D721Med (cell line): ENCODE measurements around the gene DYNLT3.

Experiments
- DNase-seq: peaks from one replicate; pipeline ENCODE4 v3.0.0; 2011; ENCODE audit warnings: low spot score; ENCODE audit not compliant: insufficient read length
- FAIRE-seq: peaks from 2 replicates; lab custom pipeline; 2011; peaks lifted over from hg19 to GRCh38; lab: Jason Lieb, UNC
- TF ChIP-seq, protein P1 (sequence below): IDR thresholded peaks from 2 replicates; pipeline ENCODE4 v1.5.1; 2012; ENCODE audit warnings: mild to moderate bottlenecking, control low read depth; ENCODE audit not compliant: insufficient read depth; ENCODE audit errors: missing control alignments

DYNLT3 gene

DNA sequence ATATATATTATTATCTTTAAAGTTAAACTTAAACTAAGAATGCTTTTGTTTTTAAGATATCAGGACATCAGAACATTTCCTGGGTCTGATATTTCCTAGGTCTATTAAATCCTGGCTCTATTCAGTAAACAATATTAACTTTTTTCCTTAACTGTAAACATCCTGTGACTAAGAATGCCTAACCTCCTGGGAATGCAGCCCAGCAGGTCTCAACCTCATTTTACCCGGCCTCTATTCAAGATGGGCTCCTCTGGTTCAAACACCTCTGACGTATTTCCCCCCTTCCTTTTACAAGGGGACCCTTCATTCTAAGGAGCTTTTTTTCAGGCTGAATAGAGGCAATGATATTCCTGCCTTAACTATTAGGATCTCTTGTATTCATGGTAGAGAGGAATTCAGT, 35.8 kb upstream of the DYNLT3 start:
- no peak for DNase-seq
- TF ChIP-seq, protein P1, sequence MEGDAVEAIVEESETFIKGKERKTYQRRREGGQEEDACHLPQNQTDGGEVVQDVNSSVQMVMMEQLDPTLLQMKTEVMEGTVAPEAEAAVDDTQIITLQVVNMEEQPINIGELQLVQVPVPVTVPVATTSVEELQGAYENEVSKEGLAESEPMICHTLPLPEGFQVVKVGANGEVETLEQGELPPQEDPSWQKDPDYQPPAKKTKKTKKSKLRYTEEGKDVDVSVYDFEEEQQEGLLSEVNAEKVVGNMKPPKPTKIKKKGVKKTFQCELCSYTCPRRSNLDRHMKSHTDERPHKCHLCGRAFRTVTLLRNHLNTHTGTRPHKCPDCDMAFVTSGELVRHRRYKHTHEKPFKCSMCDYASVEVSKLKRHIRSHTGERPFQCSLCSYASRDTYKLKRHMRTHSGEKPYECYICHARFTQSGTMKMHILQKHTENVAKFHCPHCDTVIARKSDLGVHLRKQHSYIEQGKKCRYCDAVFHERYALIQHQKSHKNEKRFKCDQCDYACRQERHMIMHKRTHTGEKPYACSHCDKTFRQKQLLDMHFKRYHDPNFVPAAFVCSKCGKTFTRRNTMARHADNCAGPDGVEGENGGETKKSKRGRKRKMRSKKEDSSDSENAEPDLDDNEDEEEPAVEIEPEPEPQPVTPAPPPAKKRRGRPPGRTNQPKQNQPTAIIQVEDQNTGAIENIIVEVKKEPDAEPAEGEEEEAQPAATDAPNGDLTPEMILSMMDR: no peak
- no peak for FAIRE-seq

DNA sequence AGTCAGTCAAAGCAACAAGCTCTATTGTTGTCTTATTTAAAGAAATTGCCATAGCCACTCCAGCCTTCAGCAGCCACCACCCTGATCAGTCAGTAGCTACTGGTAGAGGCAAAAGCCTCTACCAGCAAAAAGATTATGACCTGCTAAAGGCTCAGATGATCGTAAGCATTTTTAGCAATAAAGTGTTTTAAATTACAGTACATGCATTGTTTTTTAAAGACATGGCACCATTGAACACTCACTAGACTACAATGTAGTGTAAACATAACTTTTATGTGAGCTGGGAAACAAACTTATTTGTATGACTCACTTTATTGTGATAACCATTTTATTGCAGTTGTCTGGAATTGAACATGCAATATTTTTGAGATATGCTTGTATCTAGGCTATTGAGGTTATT, 32.3 kb upstream of the DYNLT3 start:
- TF ChIP-seq, protein P1: no peak
- DNase-seq (no peak), FAIRE-seq (no peak)

DNA sequence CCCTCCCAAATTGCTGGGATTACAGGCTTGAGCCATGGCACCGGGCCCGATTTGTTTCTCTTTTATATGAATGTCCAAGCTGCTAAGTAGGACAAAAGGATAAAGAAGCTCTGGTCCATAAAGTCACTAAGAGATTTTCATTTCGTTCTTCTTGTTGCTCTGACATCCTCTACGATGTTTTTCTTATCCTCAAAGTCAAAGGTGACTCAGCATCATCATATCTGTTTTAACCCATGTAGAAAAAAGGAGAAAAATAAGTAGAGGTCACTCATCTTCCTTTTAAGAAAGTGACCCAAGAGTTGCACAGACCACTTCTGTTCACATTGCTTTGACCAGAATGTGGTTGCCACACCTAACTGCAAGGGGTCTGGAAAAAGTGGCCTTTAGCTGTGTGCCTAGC, 29.3 kb upstream of the DYNLT3 start:
- TF ChIP-seq, protein P1: no peak
- FAIRE-seq (no peak), DNase-seq (no peak)

DNA sequence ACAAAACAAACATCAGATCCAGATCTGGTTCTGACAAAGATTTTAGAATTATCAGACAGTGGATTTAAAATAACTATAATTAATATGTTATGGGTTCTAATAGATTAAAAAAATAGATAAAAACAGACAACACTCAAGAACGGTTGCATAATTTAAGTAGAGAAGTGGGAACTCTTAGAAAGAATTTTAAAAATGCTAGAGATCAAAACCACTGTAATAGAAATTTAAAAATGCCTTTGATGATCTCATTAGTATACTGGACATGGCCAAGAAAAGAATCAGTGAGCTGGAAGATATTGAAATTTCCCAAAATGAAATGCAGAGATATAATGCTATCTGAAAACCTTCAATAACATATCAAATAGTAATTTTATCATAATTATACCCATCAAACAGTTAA, 28.3 kb upstream of the DYNLT3 start:
- TF ChIP-seq, protein P1: no peak
- FAIRE-seq (no peak), DNase-seq (no peak)

DNA sequence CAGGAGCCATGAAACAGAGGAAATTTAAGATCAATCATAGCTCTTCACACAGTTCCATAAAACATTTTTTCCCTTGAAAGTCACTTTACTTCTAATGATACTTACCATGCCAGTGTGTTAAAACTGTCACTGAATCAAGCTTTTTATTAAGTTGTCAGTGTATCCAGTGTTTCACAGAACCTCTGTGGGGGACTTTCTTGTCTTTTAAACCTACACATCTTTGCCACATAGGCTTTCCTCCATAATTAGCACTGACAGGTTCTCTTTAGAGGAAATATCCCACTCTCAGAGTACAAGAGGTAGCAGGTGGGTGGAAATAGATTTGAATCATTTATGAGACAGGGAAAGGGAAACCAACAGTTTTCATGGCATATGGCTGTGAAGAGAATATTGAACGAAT, 25.8 kb upstream of the DYNLT3 start:
- TF ChIP-seq, protein P1: no peak
- no peak for DNase-seq
- FAIRE-seq: no peak

DNA sequence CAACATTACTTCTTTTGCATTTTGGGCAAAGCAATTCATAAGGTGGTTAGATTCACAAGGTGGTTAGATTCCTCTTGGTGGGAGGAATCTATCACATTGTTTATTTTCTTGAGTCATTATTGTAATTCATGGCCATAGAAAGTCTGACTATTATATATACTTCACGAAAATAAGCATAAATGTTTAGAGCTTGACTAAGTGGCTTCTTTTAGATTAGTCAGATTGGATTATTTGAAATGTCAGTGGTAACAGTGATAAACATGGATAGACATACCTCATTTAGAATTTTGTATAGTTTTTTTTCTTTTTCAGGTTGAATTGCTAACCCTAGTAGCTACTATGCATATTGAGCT, 24.9 kb upstream of the DYNLT3 start:
- TF ChIP-seq, protein P1: no peak
- DNase-seq: no peak
- FAIRE-seq: no peak

DNA sequence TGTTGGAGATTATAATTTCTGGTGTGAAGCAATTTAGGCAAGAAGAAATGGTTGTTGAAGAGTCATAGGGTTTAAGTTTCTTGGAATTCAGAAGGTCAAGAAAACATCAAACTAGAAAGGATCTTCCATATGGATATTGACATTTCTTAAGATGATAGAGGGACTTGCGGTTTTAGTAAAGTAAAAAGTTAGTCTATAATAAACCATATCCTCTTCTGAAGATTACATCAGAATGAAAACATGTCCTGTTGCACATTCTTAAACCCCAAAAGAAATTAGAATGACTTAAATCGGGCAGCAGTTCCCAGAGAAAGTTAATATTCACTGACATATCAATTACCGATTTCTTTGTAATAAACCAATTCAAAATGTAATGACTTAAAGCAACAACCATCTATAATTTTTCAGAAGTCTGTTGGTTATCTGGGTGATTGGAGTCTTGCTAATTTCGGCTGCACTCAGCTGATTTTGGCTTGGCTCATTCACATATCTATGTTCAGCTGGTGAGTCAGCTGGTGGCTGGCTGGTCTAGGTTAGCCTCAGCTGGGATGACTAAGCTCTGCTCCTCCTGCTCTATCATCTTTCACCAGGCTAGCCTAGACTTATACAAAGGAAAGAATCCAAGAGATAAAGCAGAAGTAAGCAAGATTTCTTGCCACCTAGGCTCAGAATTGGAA, 24.4 kb upstream of the DYNLT3 start:
- FAIRE-seq (no peak), DNase-seq (no peak)
- TF ChIP-seq, protein P1: no peak
